ENCODE measurements around the gene TRIP10.
A peak's percentile ranks its signal among the peaks of the same experiment; 100 is the strongest.

Gene TRIP10

DNA sequence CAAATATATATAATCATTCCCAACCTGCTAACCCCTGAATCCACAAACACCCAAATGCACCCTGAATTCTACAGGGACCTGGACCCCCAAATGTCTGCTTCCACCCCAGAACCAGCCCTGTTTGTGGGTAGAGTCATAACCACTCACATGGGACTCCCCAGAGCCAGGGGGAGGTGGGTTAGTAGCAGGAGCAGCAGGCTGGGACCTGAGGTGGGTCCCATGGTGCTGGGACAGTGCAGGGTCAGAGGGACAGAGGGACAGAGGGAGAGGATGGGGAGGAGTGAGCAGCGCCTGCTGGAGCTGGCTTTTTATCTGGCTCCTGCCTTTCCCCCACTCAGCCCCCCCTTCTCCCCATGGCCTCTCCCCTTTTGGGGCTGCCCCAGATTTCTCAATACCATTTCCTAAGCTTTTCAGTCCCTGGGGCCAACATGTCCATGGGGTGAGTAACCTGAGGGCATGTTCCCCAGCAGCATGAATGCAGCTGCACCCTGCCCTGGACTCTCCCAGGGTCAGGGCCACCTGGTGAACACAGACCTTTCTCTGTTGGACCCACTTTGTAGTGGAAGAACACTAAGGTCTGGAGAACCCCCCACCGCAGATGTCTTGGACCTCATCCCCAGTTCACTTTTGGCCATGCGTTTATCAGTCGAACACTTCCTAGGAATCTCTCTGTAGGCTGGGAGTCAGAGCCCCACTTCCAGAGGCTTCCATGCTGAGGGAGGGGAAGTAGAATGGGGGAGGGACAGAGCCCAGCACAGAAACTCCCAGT lies 18.9 kb upstream of the TRIP10 start, which contains the start of gene C3:
Gene C3, minus strand, starts transcription at position 282 of the 769 bp plus-strand sequence. Its CDS starts 61 bp downstream, at position 221.
- Mint-ChIP-seq H3K9me3 (peaks cover 5% of the 10 kb centered on the region), H3K4me3 (no peak within 1 kb of the TSS), H3K4me1 (peaks cover 11% of the 10 kb centered on the region), H3K27ac (peak within 1 kb of the TSS; percentile 46 to 70 (median 47)), H3K27me3 (ENCODE audit: low read depth) (peaks cover 16% of the 10 kb centered on the region), H3K36me3 (ENCODE audit: low read depth) (peaks cover 6% of the 10 kb centered on the region)
- TF ChIP-seq, protein P1, sequence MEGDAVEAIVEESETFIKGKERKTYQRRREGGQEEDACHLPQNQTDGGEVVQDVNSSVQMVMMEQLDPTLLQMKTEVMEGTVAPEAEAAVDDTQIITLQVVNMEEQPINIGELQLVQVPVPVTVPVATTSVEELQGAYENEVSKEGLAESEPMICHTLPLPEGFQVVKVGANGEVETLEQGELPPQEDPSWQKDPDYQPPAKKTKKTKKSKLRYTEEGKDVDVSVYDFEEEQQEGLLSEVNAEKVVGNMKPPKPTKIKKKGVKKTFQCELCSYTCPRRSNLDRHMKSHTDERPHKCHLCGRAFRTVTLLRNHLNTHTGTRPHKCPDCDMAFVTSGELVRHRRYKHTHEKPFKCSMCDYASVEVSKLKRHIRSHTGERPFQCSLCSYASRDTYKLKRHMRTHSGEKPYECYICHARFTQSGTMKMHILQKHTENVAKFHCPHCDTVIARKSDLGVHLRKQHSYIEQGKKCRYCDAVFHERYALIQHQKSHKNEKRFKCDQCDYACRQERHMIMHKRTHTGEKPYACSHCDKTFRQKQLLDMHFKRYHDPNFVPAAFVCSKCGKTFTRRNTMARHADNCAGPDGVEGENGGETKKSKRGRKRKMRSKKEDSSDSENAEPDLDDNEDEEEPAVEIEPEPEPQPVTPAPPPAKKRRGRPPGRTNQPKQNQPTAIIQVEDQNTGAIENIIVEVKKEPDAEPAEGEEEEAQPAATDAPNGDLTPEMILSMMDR (IDR thresholded peaks at IDR 0.05; ENCODE audit: unreplicated experiment in 3 of 3), result no peak

DNA sequence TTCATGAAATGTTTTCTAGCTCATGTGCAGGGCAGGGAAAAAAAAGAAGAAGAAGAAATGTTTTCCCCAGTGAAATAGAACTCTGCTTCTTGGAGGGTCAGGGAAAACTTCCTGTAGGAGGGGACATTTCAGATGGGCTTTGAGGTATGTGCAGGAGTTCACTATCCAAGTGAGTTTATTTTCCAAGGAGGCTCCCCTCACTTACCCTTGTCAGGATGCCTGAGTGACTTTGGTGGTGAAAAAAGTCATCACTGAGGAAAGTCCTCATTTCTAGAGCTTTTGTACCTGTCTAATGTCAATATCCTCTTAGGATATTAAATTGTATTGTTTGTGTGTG lies 18.4 kb upstream of the TRIP10 start:
- Mint-ChIP-seq H3K9me3 (peaks cover 5% of the 10 kb centered on the region), H3K27me3 (ENCODE audit: low read depth) (peaks cover 16% of the 10 kb centered on the region), H3K4me1 (peaks cover 11% of the 10 kb centered on the region), H3K36me3 (ENCODE audit: low read depth) (peaks cover 6% of the 10 kb centered on the region), H3K27ac (peak overlapping the region; percentile 27 to 70 (median 46)), H3K4me3 (no peak overlapping the region)
- TF ChIP-seq, protein P1 (IDR thresholded peaks at IDR 0.05; ENCODE audit: unreplicated experiment in 3 of 3), result no peak

DNA sequence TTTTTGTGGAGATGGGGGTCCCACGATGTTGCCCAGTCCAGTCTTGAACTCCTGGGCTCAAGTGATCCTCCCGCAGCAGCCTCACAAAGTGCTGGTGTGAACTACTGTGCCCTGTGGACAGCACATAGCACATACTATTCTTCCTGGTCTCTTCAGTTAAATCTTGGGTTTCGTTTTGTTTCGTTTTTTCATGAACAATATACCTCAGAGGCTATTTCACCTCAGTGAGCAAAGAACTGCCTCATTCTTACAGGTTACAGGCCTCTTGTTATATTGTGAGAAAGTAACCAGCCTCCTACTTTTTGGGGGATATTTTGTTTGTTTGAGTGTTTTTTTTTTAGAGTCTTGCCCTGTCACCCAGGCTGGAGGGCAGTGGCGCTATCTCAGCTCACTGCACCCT lies 17.7 kb upstream of the TRIP10 start:
- H3K27me3 Mint-ChIP-seq (ENCODE audit: low read depth), result peaks cover 9% of the 10 kb centered on the region
- H3K27ac Mint-ChIP-seq, result peak overlapping the region; percentile 9 to 47 (median 18)
- H3K4me1 Mint-ChIP-seq, result peaks cover 11% of the 10 kb centered on the region
- peaks cover 6% of the 10 kb centered on the region for H3K36me3 Mint-ChIP-seq (ENCODE audit: low read depth)
- peaks cover 5% of the 10 kb centered on the region for H3K9me3 Mint-ChIP-seq
- TF ChIP-seq, protein P1 (IDR thresholded peaks at IDR 0.05; ENCODE audit: unreplicated experiment in 3 of 3), result no peak
- no peak overlapping the region for H3K4me3 Mint-ChIP-seq

DNA sequence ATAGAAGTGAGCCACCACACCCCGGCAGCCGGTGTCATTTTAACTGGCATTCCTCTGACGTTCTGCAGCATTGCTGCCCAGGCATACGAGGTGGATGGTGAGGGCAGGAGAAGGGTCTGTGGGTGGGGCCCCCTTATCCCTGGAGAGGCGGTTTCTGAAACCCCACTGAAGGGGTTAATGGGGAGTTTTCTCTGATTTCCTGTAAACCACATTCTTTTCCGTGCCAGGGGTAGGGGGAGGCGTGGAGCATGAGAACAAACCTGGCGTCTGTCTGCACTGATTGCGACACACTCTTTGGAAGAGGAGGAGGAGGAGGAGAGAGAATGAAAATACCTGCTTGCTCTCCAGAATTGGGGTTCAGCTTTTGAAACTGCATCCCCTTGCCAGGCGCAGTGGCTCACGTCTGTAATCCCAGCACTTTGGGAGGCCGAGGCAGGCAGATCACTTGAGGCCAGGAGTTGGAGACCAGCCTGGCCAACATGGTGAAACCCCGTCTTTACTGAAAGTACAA lies 16.3 kb upstream of the TRIP10 start:
- Mint-ChIP-seq H3K4me1 (peaks cover 11% of the 10 kb centered on the region), H3K36me3 (ENCODE audit: low read depth) (no peaks in the 10 kb centered on the region), H3K27me3 (ENCODE audit: low read depth) (peaks cover 9% of the 10 kb centered on the region), H3K9me3 (no peaks in the 10 kb centered on the region), H3K4me3 (peak overlapping the region in 2 of 3 experiments; percentile 9 to 42), H3K27ac (peak overlapping the region; percentile 78 to 93 (median 85))
- TF ChIP-seq, protein P1 (IDR thresholded peaks at IDR 0.05; ENCODE audit: unreplicated experiment in 3 of 3), result no peak

DNA sequence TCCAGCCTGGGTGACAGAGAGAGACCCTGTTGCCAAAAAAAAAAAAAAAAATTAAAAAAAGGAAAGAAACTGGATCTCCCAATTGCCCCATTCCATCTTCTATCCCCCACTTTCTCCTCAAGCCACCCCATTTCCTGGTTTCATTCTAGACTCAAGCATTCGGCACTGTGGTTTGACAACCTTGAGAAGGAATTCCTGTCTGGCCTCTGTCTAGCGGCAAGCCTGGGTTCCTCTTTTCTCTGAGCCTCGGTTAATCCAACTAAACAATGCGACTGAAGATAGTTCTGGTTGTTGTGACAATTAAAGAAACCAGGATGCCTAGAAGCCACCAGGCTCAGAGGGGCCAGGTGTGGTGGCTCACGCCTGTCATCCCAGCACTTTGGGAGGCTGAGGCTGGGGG lies 15.7 kb upstream of the TRIP10 start:
- H3K4me3 Mint-ChIP-seq, result no peak overlapping the region
- H3K9me3 Mint-ChIP-seq, result no peaks in the 10 kb centered on the region
- peak overlapping the region; percentile 83 to 93 (median 85) for H3K27ac Mint-ChIP-seq
- peaks cover 9% of the 10 kb centered on the region for H3K27me3 Mint-ChIP-seq (ENCODE audit: low read depth)
- H3K36me3 Mint-ChIP-seq (ENCODE audit: low read depth), result no peaks in the 10 kb centered on the region
- TF ChIP-seq, protein P1 (IDR thresholded peaks at IDR 0.05; ENCODE audit: unreplicated experiment in 3 of 3), result no peak
- peaks cover 11% of the 10 kb centered on the region for H3K4me1 Mint-ChIP-seq

Data from nephron (organoid).